Mesenchymal stem cell (in vitro differentiated cells and primary cell): ENCODE data around the gene GABRA4.

ENCODE experiments used
- DNase-seq: peaks from one replicate; pipeline ENCODE4 v3.0.0-alpha.2; 2013
- H2AFZ ChIP-seq: one replicate; pipeline ENCODE4 v1.6.1; 2013; ENCODE audit warnings: low read depth, mild to moderate bottlenecking, control low read depth, inconsistent platforms, low read length, moderate library complexity
- H2AK5ac ChIP-seq: 2 replicates; pipeline ENCODE4 v1.6.1; 2013; ENCODE audit warnings: low read length, moderate library complexity, mild to moderate bottlenecking, inconsistent platforms; ENCODE audit not compliant: severe bottlenecking
- H2BK120ac ChIP-seq: one replicate; pipeline ENCODE4 v1.6.1; 2013; ENCODE audit warnings: low read depth, mild to moderate bottlenecking, inconsistent platforms, low read length, moderate library complexity
- H2BK12ac ChIP-seq, 2 experiments: one replicate each; pipeline ENCODE4 v1.6.1; 2013; ENCODE audit warnings: inconsistent platforms in 2 of 2, low read length in 2 of 2, mild to moderate bottlenecking in 2 of 2, moderate library complexity in 2 of 2, control low read depth in 1 of 2
- H2BK15ac ChIP-seq: one replicate; pipeline ENCODE4 v1.6.1; 2013; ENCODE audit warnings: mild to moderate bottlenecking, low read depth, inconsistent platforms; ENCODE audit not compliant: poor library complexity, severe bottlenecking
- H2BK5ac ChIP-seq: 2 replicates; pipeline ENCODE4 v1.6.1; 2013; ENCODE audit warnings: low read depth, mild to moderate bottlenecking, low read length, control low read depth, inconsistent platforms; ENCODE audit not compliant: poor library complexity, severe bottlenecking
- H3K14ac ChIP-seq, 2 experiments: one replicate each; pipeline ENCODE4 v1.6.1; 2013; ENCODE audit warnings: inconsistent platforms in 2 of 2, low read length in 2 of 2, control low read depth in 1 of 2, mild to moderate bottlenecking in 1 of 2, moderate library complexity in 1 of 2
- H3K18ac ChIP-seq, 2 experiments: one replicate each; pipeline ENCODE4 v1.6.1; 2013; ENCODE audit warnings: inconsistent platforms in 2 of 2, low read length in 2 of 2, control low read depth in 1 of 2, low read depth in 1 of 2, mild to moderate bottlenecking in 1 of 2
- H3K23ac ChIP-seq, 2 experiments: one replicate each; pipeline ENCODE4 v1.6.1; 2013; ENCODE audit warnings: inconsistent platforms in 2 of 2, low read length in 2 of 2, mild to moderate bottlenecking in 2 of 2, moderate library complexity in 2 of 2, control low read depth in 1 of 2
- H3K27ac ChIP-seq: 2 replicates; pipeline ENCODE4 v1.5.1; 2013; ENCODE audit warnings: mild to moderate bottlenecking, moderate library complexity, low read length, control low read depth, inconsistent platforms; ENCODE audit not compliant: poor library complexity, severe bottlenecking
- H3K27me3 ChIP-seq, 2 experiments: 2 replicates each; pipeline versions ENCODE4 v1.6.1 to v1.7.0; 2013; ENCODE audit warnings: low read length in 2 of 2, mild to moderate bottlenecking in 2 of 2, moderate library complexity in 2 of 2, control low read depth in 1 of 2, inconsistent platforms in 1 of 2; ENCODE audit not compliant: control insufficient read depth in 1 of 2, insufficient read depth in 1 of 2
- H3K36me3 ChIP-seq, 2 experiments: 2 replicates each; pipeline versions ENCODE4 v1.6.1 to v1.7.0; 2013; ENCODE audit warnings: low read length in 2 of 2, control low read depth in 1 of 2, inconsistent platforms in 1 of 2, low read depth in 1 of 2, mild to moderate bottlenecking in 1 of 2; ENCODE audit not compliant: insufficient read depth in 2 of 2, control insufficient read depth in 1 of 2
- H3K4ac ChIP-seq, 2 experiments: one replicate each; pipeline ENCODE4 v1.6.1; 2013; ENCODE audit warnings: inconsistent platforms in 2 of 2, low read length in 2 of 2, mild to moderate bottlenecking in 2 of 2, moderate library complexity in 2 of 2, control low read depth in 1 of 2, low read depth in 1 of 2
- H3K4me1 ChIP-seq: 2 replicates; pipeline ENCODE4 v1.6.1; 2013; ENCODE audit warnings: low read depth, low read length, control low read depth; ENCODE audit not compliant: control insufficient read depth, insufficient read depth
- H3K4me2 ChIP-seq: 2 replicates; pipeline ENCODE4 v1.6.1; 2013; ENCODE audit warnings: low read length, mild to moderate bottlenecking, inconsistent platforms; ENCODE audit not compliant: poor library complexity, severe bottlenecking
- H3K4me3 ChIP-seq, 2 experiments: 2 replicates each; pipeline versions ENCODE4 v1.5.1 to v1.7.0; 2013; ENCODE audit warnings: low read length in 2 of 2, mild to moderate bottlenecking in 2 of 2, control low read depth in 1 of 2, low read depth in 1 of 2; ENCODE audit not compliant: insufficient read depth in 1 of 2
- H3K79me1 ChIP-seq: replicated peaks from 2 replicates; pipeline ENCODE4 v1.6.1; 2013; ENCODE audit warnings: mild to moderate bottlenecking, control low read depth, low read length, inconsistent platforms; ENCODE audit not compliant: poor library complexity, severe bottlenecking
- H3K9ac ChIP-seq: 2 replicates; pipeline ENCODE4 v1.7.0; 2013; ENCODE audit warnings: mild to moderate bottlenecking, low read length, moderate library complexity
- H3K9me3 ChIP-seq: 2 replicates; pipeline ENCODE4 v1.7.0; 2013; ENCODE audit warnings: mild to moderate bottlenecking, low read length; ENCODE audit not compliant: control insufficient read depth
- H4K8ac ChIP-seq: one replicate; pipeline ENCODE4 v1.6.1; 2013; ENCODE audit warnings: inconsistent platforms, mild to moderate bottlenecking, low read length, moderate library complexity
- H4K91ac ChIP-seq: one replicate; pipeline ENCODE4 v1.6.1; 2013; ENCODE audit warnings: mild to moderate bottlenecking, low read length, inconsistent platforms
- WGBS: methylation state at CpG from one replicate; pipeline ENCODE4 v1.1.7; 2013; ENCODE audit warnings: mixed read lengths; 5-methylcytosine and 5-hydroxymethylcytosine counted together

GABRA4 gene

DNA sequence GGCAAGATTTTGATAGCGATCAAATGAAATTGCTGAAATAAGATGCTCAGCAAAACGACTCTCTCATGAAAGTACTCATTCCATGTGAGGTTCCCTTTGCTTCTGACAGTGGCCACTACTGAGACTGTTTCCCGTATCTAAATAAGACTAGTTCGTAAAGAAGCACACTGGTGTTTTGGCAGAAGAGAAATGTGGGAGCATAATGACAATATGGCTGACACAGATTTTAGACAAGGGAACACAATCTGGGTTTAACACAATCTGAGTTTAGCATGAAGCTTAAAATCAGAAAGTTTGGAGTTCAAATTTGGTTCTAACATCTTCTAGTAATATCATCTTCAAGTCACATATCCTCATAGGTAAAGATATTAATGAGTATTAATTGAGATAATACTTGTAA lies 13.7 kb downstream of the GABRA4 start:
- H3K9ac ChIP-seq = no peak overlapping the region
- H2BK15ac ChIP-seq = no peak overlapping the region
- no peak overlapping the region for H3K4me2 ChIP-seq
- H2BK12ac ChIP-seq = no peak overlapping the region
- no peak overlapping the region for H4K8ac ChIP-seq
- H3K9me3 ChIP-seq = no peaks in the 10 kb centered on the region
- H4K91ac ChIP-seq = no peak overlapping the region
- no peak overlapping the region for H3K27ac ChIP-seq
- H3K79me1 ChIP-seq = no peaks in the 10 kb centered on the region
- DNase-seq = no peak
- no peak overlapping the region for H2AK5ac ChIP-seq
- no peak overlapping the region for H2AFZ ChIP-seq
- no peak overlapping the region for H2BK5ac ChIP-seq
- no peaks in the 10 kb centered on the region for H3K36me3 ChIP-seq
- H3K27me3 ChIP-seq = no peaks in the 10 kb centered on the region
- H3K18ac ChIP-seq = no peak overlapping the region
- no peak overlapping the region for H3K4ac ChIP-seq
- no peak overlapping the region for H3K4me3 ChIP-seq
- no peaks in the 10 kb centered on the region for H3K4me1 ChIP-seq
- WGBS = 95% methylated on average over 4 of the region's 4 CpGs
- H2BK120ac ChIP-seq = no peak overlapping the region
- no peak overlapping the region for H3K23ac ChIP-seq
- no peak overlapping the region for H3K14ac ChIP-seq

DNA sequence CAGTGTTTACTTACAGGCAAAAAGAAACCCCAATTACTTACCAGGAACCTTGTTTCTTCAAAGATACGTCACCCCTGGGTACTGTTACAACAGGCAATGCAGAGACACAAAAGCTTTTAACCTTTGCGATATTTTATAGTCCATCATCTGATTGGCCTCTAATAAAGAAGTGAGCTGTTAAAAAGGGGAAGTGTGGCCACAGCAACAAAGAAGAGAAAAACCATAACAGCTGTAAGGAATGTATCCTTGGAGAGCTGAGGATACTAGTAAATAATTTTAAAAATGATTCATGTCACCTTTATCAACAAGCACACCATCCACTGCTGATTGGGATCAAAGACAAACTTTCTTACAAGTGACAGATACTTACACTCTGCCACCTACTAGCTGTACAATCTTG lies 14.1 kb downstream of the GABRA4 start:
- H3K9me3 ChIP-seq = no peaks in the 10 kb centered on the region
- 86% methylated on average over 2 of the region's 2 CpGs for WGBS
- H3K4me2 ChIP-seq = no peak overlapping the region
- H3K23ac ChIP-seq = no peak overlapping the region
- no peak overlapping the region for H3K27ac ChIP-seq
- no peak overlapping the region for H3K18ac ChIP-seq
- no peak overlapping the region for H2BK12ac ChIP-seq
- H3K36me3 ChIP-seq = no peaks in the 10 kb centered on the region
- H3K14ac ChIP-seq = no peak overlapping the region
- H4K91ac ChIP-seq = no peak overlapping the region
- no peak overlapping the region for H3K4ac ChIP-seq
- H3K4me3 ChIP-seq = no peak overlapping the region
- no peaks in the 10 kb centered on the region for H3K27me3 ChIP-seq
- no peak overlapping the region for H2AK5ac ChIP-seq
- H3K9ac ChIP-seq = no peak overlapping the region
- H3K79me1 ChIP-seq = no peaks in the 10 kb centered on the region
- no peak overlapping the region for H2AFZ ChIP-seq
- H2BK5ac ChIP-seq = no peak overlapping the region
- no peak overlapping the region for H2BK15ac ChIP-seq
- no peak for DNase-seq
- H4K8ac ChIP-seq = no peak overlapping the region
- no peak overlapping the region for H2BK120ac ChIP-seq
- H3K4me1 ChIP-seq = no peaks in the 10 kb centered on the region

- Histone ChIP-seq H2BK5ac (no peak overlapping the region), H3K9me3 (no peaks in the 10 kb centered on the region), H3K36me3 (no peaks in the 10 kb centered on the region), H3K4me3 (no peak overlapping the region), H3K4me1 (no peaks in the 10 kb centered on the region), H3K79me1 (no peaks in the 10 kb centered on the region), H3K9ac (no peak overlapping the region), H2BK12ac (no peak overlapping the region), H2AFZ (no peak overlapping the region), H2BK15ac (no peak overlapping the region), H3K18ac (no peak overlapping the region), H4K8ac (no peak overlapping the region), H3K14ac (no peak overlapping the region), H2AK5ac (no peak overlapping the region), H3K4me2 (no peak overlapping the region), H2BK120ac (no peak overlapping the region), H3K27ac (no peak overlapping the region), H3K23ac (no peak overlapping the region), H3K4ac (no peak overlapping the region), H4K91ac (no peak overlapping the region), H3K27me3 (no peaks in the 10 kb centered on the region)
- WGBS = 100% methylated on average over 1 of the region's 2 CpGs
- DNase-seq = no peak
These were observed 16.1 kb downstream of the GABRA4 start for GRCh38 chr4:46977245-46977644.

DNA sequence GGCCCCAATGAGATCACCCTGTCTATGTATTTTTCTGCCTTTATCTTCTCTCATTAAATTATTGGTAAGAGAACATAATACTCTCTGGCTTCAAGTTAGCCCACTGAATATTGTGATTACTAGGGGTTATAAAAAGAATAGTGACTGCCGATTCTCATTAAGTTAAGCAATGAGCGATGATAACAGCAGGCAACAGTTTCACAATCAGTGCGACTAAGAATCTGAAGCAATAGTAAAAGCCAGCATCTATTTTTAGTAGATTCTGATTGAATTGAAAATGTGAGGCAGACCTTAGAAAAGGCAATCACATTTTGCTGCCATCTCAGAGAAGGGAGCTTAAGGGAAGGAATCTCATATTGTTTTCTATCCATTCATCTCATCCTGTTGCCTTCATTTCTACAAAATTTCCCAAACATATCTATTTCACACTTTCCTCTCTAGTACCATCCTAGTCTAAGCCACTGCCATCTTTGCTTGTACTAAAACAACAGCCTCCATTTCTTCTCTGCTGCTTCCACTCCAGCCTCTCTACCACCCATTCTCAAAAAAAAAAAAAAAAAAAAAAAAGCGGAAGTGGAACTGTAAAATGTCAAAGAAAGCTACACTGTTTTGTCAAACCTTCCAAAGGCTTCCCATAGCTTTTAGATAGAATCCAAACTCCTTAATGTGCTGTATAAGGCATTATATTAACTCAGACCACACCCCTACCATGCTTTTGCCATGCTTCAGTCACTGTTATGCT lies 17.4 kb downstream of the GABRA4 start:
- Histone ChIP-seq H3K9me3 (no peaks in the 10 kb centered on the region), H3K79me1 (no peaks in the 10 kb centered on the region), H3K27ac (no peak overlapping the region), H3K36me3 (no peaks in the 10 kb centered on the region), H4K8ac (no peak overlapping the region), H2BK5ac (no peak overlapping the region), H3K4me3 (no peak overlapping the region), H2AK5ac (no peak overlapping the region), H3K4me2 (no peak overlapping the region), H4K91ac (no peak overlapping the region), H3K27me3 (no peaks in the 10 kb centered on the region), H3K14ac (no peak overlapping the region), H2AFZ (no peak overlapping the region), H2BK12ac (no peak overlapping the region), H3K9ac (no peak overlapping the region), H3K4ac (no peak overlapping the region), H2BK120ac (no peak overlapping the region), H2BK15ac (no peak overlapping the region), H3K23ac (no peak overlapping the region), H3K4me1 (no peaks in the 10 kb centered on the region), H3K18ac (no peak overlapping the region)
- DNase-seq = peak; percentile 50
- WGBS = 88% methylated on average over 4 of the region's 4 CpGs
